WTC11 (cell line): ENCODE data around the gene YIF1B. TPM values are rescaled to one million over a fixed set of nuclear protein-coding genes. Genes with fewer than 3 reads are reported as not detected.

ENCODE experiments used
- ATAC-seq: fragments of 200-7000 bp; cut with Tn5 transposase; 2 replicates; pipeline ENCODE4 v1.10.0; 2021; ENCODE audit warnings: mild to moderate bottlenecking, moderate library complexity
- CTCF ChIA-PET: fragments of 300-600 bp; sonication (Branson Sonifier 250); formaldehyde crosslinking; loops from one replicate; lab custom pipeline; 2021; ENCODE audit warnings: antibody characterized with exemption; lab: Charles Lee
- POLR2A ChIA-PET: fragments of 350-600 bp; sonication (Branson Sonifier 250); formaldehyde crosslinking; loops from one replicate; lab custom pipeline; 2021; ENCODE audit warnings: antibody characterized with exemption; lab: Charles Lee
- DNase-seq: peaks from one replicate; pipeline ENCODE4 v3.0.0; 2021; ENCODE audit warnings: low spot score
- H3K27ac Mint-ChIP-seq: 2 replicates; pipeline ENCODE4 v1.8.0; 2021; ENCODE audit warnings: mixed read lengths
- H3K27me3 Mint-ChIP-seq: 2 replicates; pipeline ENCODE4 v1.8.0; 2021; ENCODE audit warnings: low read depth, mild to moderate bottlenecking, moderate library complexity, mixed read lengths
- H3K36me3 Mint-ChIP-seq: 2 replicates; pipeline ENCODE4 v1.8.0; 2021; ENCODE audit warnings: mixed read lengths
- H3K4me1 Mint-ChIP-seq: 2 replicates; pipeline ENCODE4 v1.8.0; 2022; ENCODE audit warnings: mixed read lengths
- H3K4me3 Mint-ChIP-seq: 2 replicates; pipeline ENCODE4 v1.8.0; 2021; ENCODE audit warnings: mild to moderate bottlenecking, moderate library complexity, mixed read lengths
- H3K9me3 Mint-ChIP-seq: 2 replicates; pipeline ENCODE4 v1.8.0; 2021; ENCODE audit warnings: mixed read lengths
- ATF6 ChIP-seq: sonication (generic); formaldehyde crosslinking; IDR thresholded peaks from 2 replicates; pipeline ENCODE4 v1.8.1; 2023; ENCODE audit warnings: mild to moderate bottlenecking, missing genetic modification reagents
- CREB1 ChIP-seq: sonication (generic); formaldehyde crosslinking; IDR thresholded peaks from 2 replicates; pipeline ENCODE4 v1.8.0; 2023; ENCODE audit warnings: mild to moderate bottlenecking, missing genetic modification reagents
- CTCF ChIP-seq: fragments of 200-600 bp; IDR thresholded peaks from 2 replicates; pipeline ENCODE4 v1.8.0; 2022; ENCODE audit warnings: antibody characterized with exemption
- E2F1 ChIP-seq: sonication (generic); formaldehyde crosslinking; IDR thresholded peaks from 2 replicates; pipeline ENCODE4 v1.8.0; 2022; ENCODE audit warnings: mild to moderate bottlenecking, missing genetic modification reagents
- ELF4 ChIP-seq: sonication (generic); formaldehyde crosslinking; IDR thresholded peaks from 2 replicates; pipeline ENCODE4 v1.8.1; 2022; ENCODE audit warnings: low read depth, mild to moderate bottlenecking, moderate library complexity, missing genetic modification reagents
- NR3C1 ChIP-seq: sonication (generic); formaldehyde crosslinking; conservative IDR thresholded peaks from 2 replicates; pipeline ENCODE4 v1.8.1; 2023; ENCODE audit warnings: low read depth, mild to moderate bottlenecking, missing genetic modification reagents
- PRRX2 ChIP-seq: fragments of 250-450 bp; sonication (Bioruptor Pico); IDR thresholded peaks from 2 replicates; pipeline ENCODE4 v1.8.0; 2021; ENCODE audit warnings: mild to moderate bottlenecking
- RELA ChIP-seq: sonication (generic); formaldehyde crosslinking; IDR thresholded peaks from 2 replicates; pipeline ENCODE4 v1.8.1; 2022; ENCODE audit warnings: missing genetic modification reagents, mild to moderate bottlenecking, borderline replicate concordance
- SMAD3 ChIP-seq: sonication (generic); formaldehyde crosslinking; IDR thresholded peaks from 2 replicates; pipeline ENCODE4 v1.8.0; 2022; ENCODE audit warnings: missing genetic modification reagents, mild to moderate bottlenecking, borderline replicate concordance
- TEAD4 ChIP-seq: sonication (generic); formaldehyde crosslinking; IDR thresholded peaks from 2 replicates; pipeline ENCODE4 v1.8.0; 2022; ENCODE audit warnings: mild to moderate bottlenecking, missing genetic modification reagents
- TP53 ChIP-seq: sonication (generic); formaldehyde crosslinking; IDR thresholded peaks from 2 replicates; pipeline ENCODE4 v1.8.1; 2023; ENCODE audit warnings: mild to moderate bottlenecking, missing genetic modification reagents
- ZNF138 ChIP-seq: sonication (generic); formaldehyde crosslinking; conservative IDR thresholded peaks from 2 replicates; pipeline ENCODE4 v1.8.1; 2022; ENCODE audit warnings: mild to moderate bottlenecking, moderate library complexity, missing genetic modification reagents
- ZNF219 ChIP-seq: sonication (generic); formaldehyde crosslinking; IDR thresholded peaks from 2 replicates; pipeline ENCODE4 v1.8.0; 2023; ENCODE audit warnings: missing genetic modification reagents, mild to moderate bottlenecking, borderline replicate concordance
- total RNA-seq: library from RNA; stranded (reverse); gene quantifications from 3 replicates; pipeline ENCODE4 v1.2.3, GENCODE V29; 2021
- TF ChIP-seq, protein P1 (sequence below): sonication (generic); formaldehyde crosslinking; conservative IDR thresholded peaks from 2 replicates; pipeline ENCODE4 v1.8.1; 2023; ENCODE audit warnings: mild to moderate bottlenecking, low read depth, missing genetic modification reagents, moderate library complexity
- TF ChIP-seq, protein P2 (sequence below): fragments of 250-450 bp; sonication (Bioruptor Pico); IDR thresholded peaks from 2 replicates; pipeline ENCODE4 v1.9.0; 2021; ENCODE audit warnings: mild to moderate bottlenecking
- TF ChIP-seq, protein P3 (sequence below): fragments of 250-450 bp; sonication (Bioruptor Pico); conservative IDR thresholded peaks from 2 replicates; pipeline ENCODE4 v1.9.0; 2021; ENCODE audit warnings: mild to moderate bottlenecking
- TF ChIP-seq, protein P4 (sequence below): sonication (generic); formaldehyde crosslinking; IDR thresholded peaks from 2 replicates; pipeline ENCODE4 v1.8.1; 2023; ENCODE audit warnings: mild to moderate bottlenecking, missing genetic modification reagents, moderate library complexity
- TF ChIP-seq, protein P5 (sequence below): sonication (generic); formaldehyde crosslinking; IDR thresholded peaks from 2 replicates; pipeline ENCODE4 v1.8.1; 2022; ENCODE audit warnings: missing genetic modification reagents, borderline replicate concordance
- TF ChIP-seq, protein P6 (sequence below): sonication (generic); formaldehyde crosslinking; IDR thresholded peaks from 2 replicates; pipeline ENCODE4 v1.8.1; 2022; ENCODE audit warnings: mild to moderate bottlenecking, missing genetic modification reagents, moderate library complexity, borderline replicate concordance

The YIF1B gene
- total RNA-seq, 1 experiment from 2014 or later = 83.3 TPM

- TF ChIP-seq, protein P1, sequence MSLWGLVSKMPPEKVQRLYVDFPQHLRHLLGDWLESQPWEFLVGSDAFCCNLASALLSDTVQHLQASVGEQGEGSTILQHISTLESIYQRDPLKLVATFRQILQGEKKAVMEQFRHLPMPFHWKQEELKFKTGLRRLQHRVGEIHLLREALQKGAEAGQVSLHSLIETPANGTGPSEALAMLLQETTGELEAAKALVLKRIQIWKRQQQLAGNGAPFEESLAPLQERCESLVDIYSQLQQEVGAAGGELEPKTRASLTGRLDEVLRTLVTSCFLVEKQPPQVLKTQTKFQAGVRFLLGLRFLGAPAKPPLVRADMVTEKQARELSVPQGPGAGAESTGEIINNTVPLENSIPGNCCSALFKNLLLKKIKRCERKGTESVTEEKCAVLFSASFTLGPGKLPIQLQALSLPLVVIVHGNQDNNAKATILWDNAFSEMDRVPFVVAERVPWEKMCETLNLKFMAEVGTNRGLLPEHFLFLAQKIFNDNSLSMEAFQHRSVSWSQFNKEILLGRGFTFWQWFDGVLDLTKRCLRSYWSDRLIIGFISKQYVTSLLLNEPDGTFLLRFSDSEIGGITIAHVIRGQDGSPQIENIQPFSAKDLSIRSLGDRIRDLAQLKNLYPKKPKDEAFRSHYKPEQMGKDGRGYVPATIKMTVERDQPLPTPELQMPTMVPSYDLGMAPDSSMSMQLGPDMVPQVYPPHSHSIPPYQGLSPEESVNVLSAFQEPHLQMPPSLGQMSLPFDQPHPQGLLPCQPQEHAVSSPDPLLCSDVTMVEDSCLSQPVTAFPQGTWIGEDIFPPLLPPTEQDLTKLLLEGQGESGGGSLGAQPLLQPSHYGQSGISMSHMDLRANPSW (CRISPR knock-in tag) = peak; percentile 47; the same call in 1 of the 2 replicates
- TF ChIP-seq SMAD3 (CRISPR knock-in tag) (no peak), ZNF138 (CRISPR knock-in tag) (no peak), ATF6 (no peak), CREB1 (CRISPR knock-in tag) (no peak; the same call in 1 of the 2 replicates), NR3C1 (CRISPR knock-in tag) (no peak)
- TF ChIP-seq, protein P2, sequence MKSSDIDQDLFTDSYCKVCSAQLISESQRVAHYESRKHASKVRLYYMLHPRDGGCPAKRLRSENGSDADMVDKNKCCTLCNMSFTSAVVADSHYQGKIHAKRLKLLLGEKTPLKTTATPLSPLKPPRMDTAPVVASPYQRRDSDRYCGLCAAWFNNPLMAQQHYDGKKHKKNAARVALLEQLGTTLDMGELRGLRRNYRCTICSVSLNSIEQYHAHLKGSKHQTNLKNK = no peak
- TF ChIP-seq, protein P3, sequence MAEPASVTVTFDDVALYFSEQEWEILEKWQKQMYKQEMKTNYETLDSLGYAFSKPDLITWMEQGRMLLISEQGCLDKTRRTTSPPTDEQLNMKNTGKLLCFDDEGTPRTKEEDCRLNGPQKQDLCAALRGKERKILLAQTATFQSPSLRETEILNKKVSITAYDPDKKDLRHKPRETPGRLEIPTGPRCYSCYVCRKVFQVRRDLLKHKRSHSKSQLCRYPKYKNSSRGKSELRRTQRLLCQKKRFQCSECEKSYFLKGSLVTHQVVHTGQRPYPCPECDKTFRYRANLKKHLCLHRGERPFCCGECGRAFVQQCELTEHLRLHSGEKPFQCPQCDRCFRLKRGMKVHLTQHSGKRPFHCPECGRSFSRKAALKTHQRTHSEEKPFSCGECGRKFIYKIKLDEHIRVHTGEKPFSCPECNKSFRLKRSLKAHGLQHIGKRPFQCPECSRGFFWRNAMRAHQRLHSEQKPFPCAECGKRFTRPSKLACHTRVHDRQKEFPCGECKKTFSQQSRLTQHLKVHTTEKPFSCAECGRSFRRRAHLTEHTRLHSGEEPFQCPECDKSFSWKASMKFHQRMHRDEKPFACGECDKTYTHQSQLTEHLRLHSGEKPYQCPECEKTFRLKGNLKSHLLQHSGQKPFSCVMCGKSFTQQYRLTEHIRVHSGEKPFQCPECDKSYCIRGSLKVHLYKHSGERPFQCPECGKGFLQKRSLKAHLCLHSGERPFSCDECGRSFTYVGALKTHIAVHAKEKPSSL (CRISPR knock-in tag) = no peak
These were observed 3.9 kb upstream of the YIF1B start, which contains the start of gene KCNK6 (continued) for GRCh38 chr19:38319421-38320258.

GRCh38 chr19:38318660-38319059 lies 2.9 kb upstream of the YIF1B start:
- no peak for ATAC-seq
- ChIA-PET POLR2A (no interaction called here), CTCF (interaction anchor here (1.1 to 2.7 kb wide), 4 partner anchors 14 to 84 kb away, joined by 3 to 13 read pairs (median 9); partner anchors contain the start of gene C19orf33)
- Mint-ChIP-seq H3K9me3 (no peaks in the 10 kb centered on the region), H3K27me3 (peaks cover 54% of the 10 kb centered on the region), H3K4me3 (peak overlapping the region; percentile 81), H3K4me1 (peaks cover 28% of the 10 kb centered on the region), H3K36me3 (no peaks in the 10 kb centered on the region), H3K27ac (no peak overlapping the region)
- no peak for DNase-seq
- TF ChIP-seq CTCF = no peak
- no peak for TF ChIP-seq ZNF219 (CRISPR knock-in tag)
- TF ChIP-seq, protein P2 = no peak
- TF ChIP-seq, protein P4, sequence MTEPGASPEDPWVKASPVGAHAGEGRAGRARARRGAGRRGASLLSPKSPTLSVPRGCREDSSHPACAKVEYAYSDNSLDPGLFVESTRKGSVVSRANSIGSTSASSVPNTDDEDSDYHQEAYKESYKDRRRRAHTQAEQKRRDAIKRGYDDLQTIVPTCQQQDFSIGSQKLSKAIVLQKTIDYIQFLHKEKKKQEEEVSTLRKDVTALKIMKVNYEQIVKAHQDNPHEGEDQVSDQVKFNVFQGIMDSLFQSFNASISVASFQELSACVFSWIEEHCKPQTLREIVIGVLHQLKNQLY = no peak
- no peak for TF ChIP-seq ELF4 (CRISPR knock-in tag)
- TF ChIP-seq TP53 = no peak
- TF ChIP-seq RELA (CRISPR knock-in tag) = no peak
- TF ChIP-seq, protein P5, sequence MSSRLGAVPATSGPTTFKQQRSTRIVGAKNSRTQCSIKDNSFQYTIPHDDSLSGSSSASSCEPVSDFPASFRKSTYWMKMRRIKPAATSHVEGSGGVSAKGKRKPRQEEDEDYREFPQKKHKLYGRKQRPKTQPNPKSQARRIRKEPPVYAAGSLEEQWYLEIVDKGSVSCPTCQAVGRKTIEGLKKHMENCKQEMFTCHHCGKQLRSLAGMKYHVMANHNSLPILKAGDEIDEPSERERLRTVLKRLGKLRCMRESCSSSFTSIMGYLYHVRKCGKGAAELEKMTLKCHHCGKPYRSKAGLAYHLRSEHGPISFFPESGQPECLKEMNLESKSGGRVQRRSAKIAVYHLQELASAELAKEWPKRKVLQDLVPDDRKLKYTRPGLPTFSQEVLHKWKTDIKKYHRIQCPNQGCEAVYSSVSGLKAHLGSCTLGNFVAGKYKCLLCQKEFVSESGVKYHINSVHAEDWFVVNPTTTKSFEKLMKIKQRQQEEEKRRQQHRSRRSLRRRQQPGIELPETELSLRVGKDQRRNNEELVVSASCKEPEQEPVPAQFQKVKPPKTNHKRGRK (CRISPR knock-in tag) = no peak
- TF ChIP-seq TEAD4 (CRISPR knock-in tag) = no peak
- TF ChIP-seq, protein P6, sequence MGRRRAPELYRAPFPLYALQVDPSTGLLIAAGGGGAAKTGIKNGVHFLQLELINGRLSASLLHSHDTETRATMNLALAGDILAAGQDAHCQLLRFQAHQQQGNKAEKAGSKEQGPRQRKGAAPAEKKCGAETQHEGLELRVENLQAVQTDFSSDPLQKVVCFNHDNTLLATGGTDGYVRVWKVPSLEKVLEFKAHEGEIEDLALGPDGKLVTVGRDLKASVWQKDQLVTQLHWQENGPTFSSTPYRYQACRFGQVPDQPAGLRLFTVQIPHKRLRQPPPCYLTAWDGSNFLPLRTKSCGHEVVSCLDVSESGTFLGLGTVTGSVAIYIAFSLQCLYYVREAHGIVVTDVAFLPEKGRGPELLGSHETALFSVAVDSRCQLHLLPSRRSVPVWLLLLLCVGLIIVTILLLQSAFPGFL = no peak
- TF ChIP-seq PRRX2 (CRISPR knock-in tag) = no peak
- no peak for TF ChIP-seq E2F1 (CRISPR knock-in tag)
